HepG2 (cell line): Measurements from ENCODE around the gene PHACTR1. TPM values are rescaled to one million over a fixed set of nuclear protein-coding genes. Genes with fewer than 3 reads are reported as not detected.

Experiments
- AKAP8 ChIP-seq: sonication (generic); formaldehyde crosslinking; IDR thresholded peaks from 2 replicates; pipeline ENCODE4 v1.5.1; 2020; ENCODE audit warnings: mild to moderate bottlenecking, missing genetic modification reagents
- BHLHE40 ChIP-seq: IDR thresholded peaks from 2 replicates; pipeline ENCODE4 v1.6.1; 2011; ENCODE audit warnings: low read length, improper control_type of control experiment
- E2F2 ChIP-seq: sonication (generic); formaldehyde crosslinking; IDR thresholded peaks from 2 replicates; pipeline ENCODE4 v1.4.0; 2020; ENCODE audit warnings: missing genetic modification reagents, borderline replicate concordance
- HNRNPLL ChIP-seq: fragments of 200-400 bp; formaldehyde crosslinking; IDR thresholded peaks from 2 replicates; pipeline ENCODE4 v1.6.1; 2017; ENCODE audit warnings: mild to moderate bottlenecking, low read depth, low read length; ENCODE audit not compliant: poor library complexity, severe bottlenecking
- ISL2 ChIP-seq: sonication (generic); formaldehyde crosslinking; IDR thresholded peaks from 2 replicates; pipeline ENCODE4 v1.5.0; 2020; ENCODE audit warnings: missing genetic modification reagents
- JUND ChIP-seq: sonication (generic); formaldehyde crosslinking; IDR thresholded peaks from 2 replicates; pipeline ENCODE4 v1.8.0; 2022; ENCODE audit warnings: mild to moderate bottlenecking, missing genetic modification reagents
- KDM4B ChIP-seq: sonication (generic); formaldehyde crosslinking; IDR thresholded peaks from 2 replicates; pipeline ENCODE4 v1.4.0; 2020; ENCODE audit warnings: missing genetic modification reagents
- NR2C2 ChIP-seq: sonication (generic); formaldehyde crosslinking; IDR thresholded peaks from 2 replicates; pipeline ENCODE4 v1.4.0; 2020; ENCODE audit warnings: missing genetic modification reagents, mild to moderate bottlenecking, moderate library complexity, borderline replicate concordance
- PAX8 ChIP-seq: sonication (generic); formaldehyde crosslinking; IDR thresholded peaks from 2 replicates; pipeline ENCODE4 v1.8.0; 2022; ENCODE audit warnings: mild to moderate bottlenecking, missing genetic modification reagents, borderline replicate concordance
- PLSCR1 ChIP-seq: sonication (generic); formaldehyde crosslinking; IDR thresholded peaks from 2 replicates; pipeline ENCODE4 v1.5.0; 2020; ENCODE audit warnings: missing genetic modification reagents, mild to moderate bottlenecking, borderline replicate concordance
- REL ChIP-seq: sonication (generic); formaldehyde crosslinking; conservative IDR thresholded peaks from 2 replicates; pipeline ENCODE4 v1.8.0; 2022; ENCODE audit warnings: mild to moderate bottlenecking, missing genetic modification reagents, moderate library complexity
- SPEN ChIP-seq: sonication (generic); formaldehyde crosslinking; IDR thresholded peaks from 2 replicates; pipeline ENCODE4 v1.5.1; 2020; ENCODE audit warnings: low read depth, mild to moderate bottlenecking, missing genetic modification reagents
- ZBTB4 ChIP-seq: sonication (generic); formaldehyde crosslinking; IDR thresholded peaks from 2 replicates; pipeline ENCODE4 v1.4.0; 2020; ENCODE audit warnings: missing genetic modification reagents, mild to moderate bottlenecking, borderline replicate concordance
- ZNF646 ChIP-seq: sonication (generic); formaldehyde crosslinking; IDR thresholded peaks from 2 replicates; pipeline ENCODE4 v1.9.0; 2021; ENCODE audit warnings: mild to moderate bottlenecking, missing genetic modification reagents
- ZNF772 ChIP-seq: sonication (generic); formaldehyde crosslinking; IDR thresholded peaks from 2 replicates; pipeline ENCODE4 v1.5.0; 2020; ENCODE audit warnings: mild to moderate bottlenecking, missing genetic modification reagents
- ZNF780A ChIP-seq: sonication (generic); formaldehyde crosslinking; IDR thresholded peaks from 2 replicates; pipeline ENCODE4 v1.8.0; 2022; ENCODE audit warnings: mild to moderate bottlenecking, missing genetic modification reagents, moderate library complexity
- polyA plus RNA-seq, 8 experiments: library from polyadenylated mRNA; depleted of rRNA in 3 of 8; stranded (reverse) in 7 of 8; unstranded in 1 of 8; fragments of >200 nt; fragmentation: Illumina TruSeq in 4 of 8; extraction: Trizol in 4 of 8; gene quantifications; 2 replicates each; pipeline versions ENCODE4 v1.2.1 to v1.2.3, GENCODE V29; 2011 to 2016; ENCODE audit warnings: low read depth in 4 of 8, missing spikeins in 1 of 8, mixed read lengths in 1 of 8; ENCODE audit not compliant: insufficient read depth in 1 of 8
- total RNA-seq, 5 experiments: library from RNA; depleted of rRNA; stranded (reverse); fragments of >200 nt; fragmentation: Illumina TruSeq; extraction: Trizol; gene quantifications; 2 replicates each; pipeline ENCODE4 v1.2.3, GENCODE V29; 2016; ENCODE audit warnings: low read depth in 1 of 5

PHACTR1 gene
- total and polyA plus RNA-seq, 2 of the 13 experiments (the other 11 are each of a cell fraction or from before 2014, with no cell fraction given) = 0.09 TPM; not detected in 1

- no peak for TF ChIP-seq HNRNPLL
- no peak for TF ChIP-seq PAX8 (CRISPR knock-in tag)
- TF ChIP-seq PLSCR1 = no peak
- TF ChIP-seq JUND (CRISPR knock-in tag) = no peak
- no peak for TF ChIP-seq REL (CRISPR knock-in tag)
- no peak for TF ChIP-seq BHLHE40
- no peak for TF ChIP-seq AKAP8 (CRISPR knock-in tag)
- no peak for TF ChIP-seq E2F2 (CRISPR knock-in tag)
- peak; percentile 65; the same call in 1 of the 2 replicates for TF ChIP-seq ZNF646 (CRISPR knock-in tag)
- TF ChIP-seq ZBTB4 = no peak
- no peak for TF ChIP-seq SPEN (CRISPR knock-in tag)
- no peak for TF ChIP-seq ZNF780A (CRISPR knock-in tag)
- no peak for TF ChIP-seq KDM4B (CRISPR knock-in tag)
- TF ChIP-seq ISL2 = peak; percentile 79
- peak; percentile 48; the same call in 1 of the 2 replicates for TF ChIP-seq ZNF772 (CRISPR knock-in tag)
- TF ChIP-seq NR2C2 = no peak; the same call in 1 of the 2 replicates
Measured at GRCh38 chr6:13289789-13290318, 573.3 kb downstream of the PHACTR1 start (continued).
